ENCODE measurements around the gene PPM1L. TPM values are rescaled to one million over a fixed set of nuclear protein-coding genes. Genes with fewer than 3 reads are reported as not detected.
A peak's percentile ranks its signal among the peaks of the same experiment; 100 is the strongest.

The PPM1L gene
- total RNA-seq, 1 experiment from 2014 or later, result 5.0 TPM

- no peaks in the 10 kb centered on the region for H3K27me3 ChIP-seq (ENCODE audit: insufficient read depth, low read depth)
- no peaks in the 10 kb centered on the region for H3K36me3 ChIP-seq (ENCODE audit: low read depth)
- H3K4me2 ChIP-seq, result no peak overlapping the region
- no peaks in the 10 kb centered on the region for H3K9me3 ChIP-seq (ENCODE audit: insufficient read depth, low read depth)
- no peaks in the 10 kb centered on the region for H4K20me1 ChIP-seq (ENCODE audit: insufficient read depth)
- no peak overlapping the region for H3K4me3 ChIP-seq
- H3K27ac ChIP-seq, result no peak overlapping the region
- TF ChIP-seq EZH2 (IDR thresholded peaks at IDR 0.05; ENCODE audit: low read depth), result no peak
- TF ChIP-seq, protein P1, sequence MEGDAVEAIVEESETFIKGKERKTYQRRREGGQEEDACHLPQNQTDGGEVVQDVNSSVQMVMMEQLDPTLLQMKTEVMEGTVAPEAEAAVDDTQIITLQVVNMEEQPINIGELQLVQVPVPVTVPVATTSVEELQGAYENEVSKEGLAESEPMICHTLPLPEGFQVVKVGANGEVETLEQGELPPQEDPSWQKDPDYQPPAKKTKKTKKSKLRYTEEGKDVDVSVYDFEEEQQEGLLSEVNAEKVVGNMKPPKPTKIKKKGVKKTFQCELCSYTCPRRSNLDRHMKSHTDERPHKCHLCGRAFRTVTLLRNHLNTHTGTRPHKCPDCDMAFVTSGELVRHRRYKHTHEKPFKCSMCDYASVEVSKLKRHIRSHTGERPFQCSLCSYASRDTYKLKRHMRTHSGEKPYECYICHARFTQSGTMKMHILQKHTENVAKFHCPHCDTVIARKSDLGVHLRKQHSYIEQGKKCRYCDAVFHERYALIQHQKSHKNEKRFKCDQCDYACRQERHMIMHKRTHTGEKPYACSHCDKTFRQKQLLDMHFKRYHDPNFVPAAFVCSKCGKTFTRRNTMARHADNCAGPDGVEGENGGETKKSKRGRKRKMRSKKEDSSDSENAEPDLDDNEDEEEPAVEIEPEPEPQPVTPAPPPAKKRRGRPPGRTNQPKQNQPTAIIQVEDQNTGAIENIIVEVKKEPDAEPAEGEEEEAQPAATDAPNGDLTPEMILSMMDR (conservative IDR thresholded peaks at IDR 0.05), result no peak
- no peaks in the 10 kb centered on the region for H3F3A ChIP-seq (ENCODE audit: insufficient read depth, low read depth)
- no peaks in the 10 kb centered on the region for H3K79me2 ChIP-seq (ENCODE audit: low read depth)
- intact Hi-C loops (cut with micrococcal nuclease; ENCODE audit: unreplicated experiment), result no loop called here
- no peaks in the 10 kb centered on the region for H3K9me2 ChIP-seq (ENCODE audit: insufficient read depth)
- CTCF ChIA-PET, result no interaction called here
- no peak for DNase-seq
- BruUV-seq (replicated peaks), result no TSS peak
- H3K4me1 ChIP-seq (replicated peaks; ENCODE audit: insufficient read depth), result no peaks in the 10 kb centered on the region
- no peak overlapping the region for H2AFZ ChIP-seq
- POLR2A ChIA-PET (ENCODE audit: unreplicated experiment), result no interaction called here
Observed at GRCh38 chr3:160929595-160929994, 173.6 kb downstream of the PPM1L start.

- intact Hi-C loops (cut with micrococcal nuclease; ENCODE audit: unreplicated experiment), result no loop called here
- H3K79me2 ChIP-seq (ENCODE audit: low read depth), result no peaks in the 10 kb centered on the region
- H3K4me3 ChIP-seq, result no peak overlapping the region
- H2AFZ ChIP-seq, result no peak overlapping the region
- H4K20me1 ChIP-seq (ENCODE audit: insufficient read depth), result no peaks in the 10 kb centered on the region
- no peak for DNase-seq
- H3K27me3 ChIP-seq (ENCODE audit: insufficient read depth, low read depth), result no peaks in the 10 kb centered on the region
- ChIA-PET POLR2A (ENCODE audit: unreplicated experiment) (no interaction called here), CTCF (no interaction called here)
- H3K27ac ChIP-seq, result no peak overlapping the region
- no peaks in the 10 kb centered on the region for H3F3A ChIP-seq (ENCODE audit: insufficient read depth, low read depth)
- no peak overlapping the region for H3K4me2 ChIP-seq
- 0 out of 2 replicates have a peak, but pooled peaks cover 7% of the 10 kb centered on the region for H3K4me1 ChIP-seq (replicated peaks; ENCODE audit: insufficient read depth)
- BruUV-seq (replicated peaks), result no TSS peak
- H3K9me3 ChIP-seq (ENCODE audit: insufficient read depth, low read depth), result no peaks in the 10 kb centered on the region
- H3K36me3 ChIP-seq (ENCODE audit: low read depth), result no peaks in the 10 kb centered on the region
- TF ChIP-seq EZH2 (IDR thresholded peaks at IDR 0.05; ENCODE audit: low read depth), result no peak
- TF ChIP-seq, protein P1 (conservative IDR thresholded peaks at IDR 0.05), result no peak
- no peaks in the 10 kb centered on the region for H3K9me2 ChIP-seq (ENCODE audit: insufficient read depth)
Observed at GRCh38 chr3:160931474-160931873, 175.4 kb downstream of the PPM1L start.

DNA sequence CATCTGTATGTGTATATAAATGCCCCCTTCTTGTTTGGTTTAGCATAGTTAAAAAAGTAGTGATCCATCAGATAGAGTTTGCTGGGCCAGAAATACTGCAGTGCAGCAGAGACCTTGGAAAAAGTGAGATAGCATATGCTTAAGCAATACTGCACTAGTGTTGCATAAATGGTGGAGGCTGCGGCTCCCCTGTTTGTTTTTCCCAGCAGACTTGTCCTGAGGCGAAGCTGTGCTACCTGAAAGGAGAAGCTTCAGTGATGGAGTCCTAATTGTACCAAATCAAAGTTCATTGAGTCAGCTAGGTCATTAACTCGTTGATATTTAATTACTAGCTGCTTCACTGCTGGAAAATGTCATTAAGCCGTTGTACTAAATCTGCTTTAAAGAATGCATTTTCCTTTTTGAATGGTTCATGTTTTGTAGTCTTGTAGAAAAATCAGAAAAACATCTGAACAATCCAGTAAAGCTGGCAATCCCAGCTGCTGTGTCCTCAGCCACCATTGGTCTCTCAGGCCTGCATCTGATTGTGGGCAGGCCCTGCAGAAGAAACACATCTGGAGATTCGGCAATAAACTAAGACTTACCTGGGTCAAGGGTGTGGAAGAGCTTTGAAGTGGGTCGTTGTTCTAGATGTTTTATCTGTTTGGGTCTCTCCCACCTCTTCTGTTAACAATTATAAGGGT is 179.5 kb downstream of the PPM1L start:
- Histone ChIP-seq H3F3A (ENCODE audit: insufficient read depth, low read depth) (no peaks in the 10 kb centered on the region), H3K4me3 (no peak overlapping the region), H3K36me3 (ENCODE audit: low read depth) (no peaks in the 10 kb centered on the region), H3K27me3 (ENCODE audit: insufficient read depth, low read depth) (no peaks in the 10 kb centered on the region), H3K79me2 (ENCODE audit: low read depth) (no peaks in the 10 kb centered on the region), H2AFZ (no peak overlapping the region), H3K4me1 (replicated peaks; ENCODE audit: insufficient read depth) (0 out of 2 replicates have a peak, but pooled peaks cover 7% of the 10 kb centered on the region), H3K27ac (0 out of 2 replicates have a peak overlapping the region, but pooled peaks have one; percentile 1), H3K4me2 (peak overlapping the region; percentile 29; the same call in 1 of the 2 replicates), H3K9me3 (ENCODE audit: insufficient read depth, low read depth) (no peaks in the 10 kb centered on the region), H3K9me2 (ENCODE audit: insufficient read depth) (no peaks in the 10 kb centered on the region), H4K20me1 (ENCODE audit: insufficient read depth) (no peaks in the 10 kb centered on the region)
- intact Hi-C loops (cut with micrococcal nuclease; ENCODE audit: unreplicated experiment), result no loop called here
- BruUV-seq (replicated peaks), result no TSS peak
- TF ChIP-seq, protein P1 (conservative IDR thresholded peaks at IDR 0.05), result no peak
- TF ChIP-seq EZH2 (IDR thresholded peaks at IDR 0.05; ENCODE audit: low read depth), result no peak
- CTCF ChIA-PET, result no interaction called here
- POLR2A ChIA-PET (ENCODE audit: unreplicated experiment), result no interaction called here
- no peak for DNase-seq

All from PC-9 (cell line).